Epidermal melanocyte (primary cell): ENCODE measurements around the gene PPP6R3.
A peak's percentile ranks its signal among the peaks of the same experiment; 100 is the strongest.

Experiments used
- DNase-seq: peaks from one replicate; pipeline ENCODE4 v3.0.0; 2011; ENCODE audit warnings: low spot score; ENCODE audit not compliant: insufficient read length

Gene PPP6R3, protein sequence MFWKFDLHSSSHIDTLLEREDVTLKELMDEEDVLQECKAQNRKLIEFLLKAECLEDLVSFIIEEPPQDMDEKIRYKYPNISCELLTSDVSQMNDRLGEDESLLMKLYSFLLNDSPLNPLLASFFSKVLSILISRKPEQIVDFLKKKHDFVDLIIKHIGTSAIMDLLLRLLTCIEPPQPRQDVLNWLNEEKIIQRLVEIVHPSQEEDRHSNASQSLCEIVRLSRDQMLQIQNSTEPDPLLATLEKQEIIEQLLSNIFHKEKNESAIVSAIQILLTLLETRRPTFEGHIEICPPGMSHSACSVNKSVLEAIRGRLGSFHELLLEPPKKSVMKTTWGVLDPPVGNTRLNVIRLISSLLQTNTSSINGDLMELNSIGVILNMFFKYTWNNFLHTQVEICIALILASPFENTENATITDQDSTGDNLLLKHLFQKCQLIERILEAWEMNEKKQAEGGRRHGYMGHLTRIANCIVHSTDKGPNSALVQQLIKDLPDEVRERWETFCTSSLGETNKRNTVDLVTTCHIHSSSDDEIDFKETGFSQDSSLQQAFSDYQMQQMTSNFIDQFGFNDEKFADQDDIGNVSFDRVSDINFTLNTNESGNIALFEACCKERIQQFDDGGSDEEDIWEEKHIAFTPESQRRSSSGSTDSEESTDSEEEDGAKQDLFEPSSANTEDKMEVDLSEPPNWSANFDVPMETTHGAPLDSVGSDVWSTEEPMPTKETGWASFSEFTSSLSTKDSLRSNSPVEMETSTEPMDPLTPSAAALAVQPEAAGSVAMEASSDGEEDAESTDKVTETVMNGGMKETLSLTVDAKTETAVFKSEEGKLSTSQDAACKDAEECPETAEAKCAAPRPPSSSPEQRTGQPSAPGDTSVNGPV

DNA sequence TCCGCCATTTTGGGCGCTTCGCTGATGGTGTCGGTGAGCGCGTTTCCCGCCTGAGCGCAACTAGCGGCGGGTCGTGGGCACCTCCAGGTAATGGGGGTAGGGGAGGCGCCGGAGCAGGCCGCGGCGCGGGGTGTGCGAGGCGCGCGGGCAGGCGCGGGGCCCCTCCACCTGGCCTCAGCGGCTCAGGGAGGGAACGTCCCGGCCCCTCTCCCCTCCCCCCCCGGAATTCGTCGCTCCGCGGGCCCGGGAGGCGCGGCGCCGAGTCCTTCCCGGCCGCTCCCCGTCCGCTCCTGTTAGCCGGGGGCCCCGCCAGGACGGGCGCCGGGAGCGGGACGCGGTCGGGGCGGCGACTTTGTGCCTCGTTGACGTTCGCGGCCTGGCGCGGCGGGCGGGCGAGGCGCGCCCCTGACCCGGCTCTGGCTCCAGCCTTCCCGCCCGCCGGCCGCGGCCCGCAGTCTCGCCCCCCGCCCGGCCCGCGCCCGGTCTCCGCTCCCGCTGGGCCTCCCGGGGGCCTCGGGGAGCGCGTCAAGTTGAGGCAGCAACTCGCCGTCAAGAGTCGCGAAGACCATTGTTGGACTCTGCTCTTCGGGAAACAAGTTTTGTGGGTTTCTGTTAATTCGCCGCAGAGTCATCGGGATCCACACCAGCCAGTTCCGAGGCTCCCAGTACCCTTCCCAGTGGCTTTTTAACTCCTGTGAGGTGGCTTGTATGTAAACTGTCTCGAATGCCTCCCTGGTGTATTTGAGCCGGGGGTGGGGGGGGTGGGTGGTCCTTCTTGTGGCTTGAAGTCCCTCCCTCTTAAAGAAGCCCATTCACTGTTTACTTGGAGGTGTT, at the start of gene PPP6R3:
PPP6R3 (plus strand) TSS at position 12 of the 834 bp plus-strand sequence. CDS start 76,913 bp downstream, outside the sequence.
- DNase-seq = no peak

DNA sequence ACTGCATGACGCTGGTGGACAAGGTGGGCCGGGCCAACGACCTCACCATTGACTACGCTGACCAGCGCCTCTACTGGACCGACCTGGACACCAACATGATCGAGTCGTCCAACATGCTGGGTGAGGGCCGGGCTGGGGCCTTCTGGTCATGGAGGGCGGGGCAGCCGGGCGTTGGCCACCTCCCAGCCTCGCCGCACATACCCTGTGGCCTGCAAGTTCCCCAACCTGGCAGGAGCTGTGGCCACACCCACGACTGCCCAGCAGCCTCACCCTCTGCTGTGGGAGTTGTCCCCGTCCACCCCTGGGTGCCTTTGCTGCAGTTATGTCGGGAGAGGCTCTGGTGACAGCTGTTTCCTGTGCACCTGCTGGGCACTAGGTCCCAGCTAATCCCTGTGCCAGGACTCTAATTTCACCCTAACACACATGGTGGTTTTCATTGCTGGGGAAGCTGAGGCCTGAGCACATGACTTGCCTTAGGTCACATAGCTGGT, 49.0 kb upstream of the PPP6R3 start:
- DNase-seq = no peak

DNA sequence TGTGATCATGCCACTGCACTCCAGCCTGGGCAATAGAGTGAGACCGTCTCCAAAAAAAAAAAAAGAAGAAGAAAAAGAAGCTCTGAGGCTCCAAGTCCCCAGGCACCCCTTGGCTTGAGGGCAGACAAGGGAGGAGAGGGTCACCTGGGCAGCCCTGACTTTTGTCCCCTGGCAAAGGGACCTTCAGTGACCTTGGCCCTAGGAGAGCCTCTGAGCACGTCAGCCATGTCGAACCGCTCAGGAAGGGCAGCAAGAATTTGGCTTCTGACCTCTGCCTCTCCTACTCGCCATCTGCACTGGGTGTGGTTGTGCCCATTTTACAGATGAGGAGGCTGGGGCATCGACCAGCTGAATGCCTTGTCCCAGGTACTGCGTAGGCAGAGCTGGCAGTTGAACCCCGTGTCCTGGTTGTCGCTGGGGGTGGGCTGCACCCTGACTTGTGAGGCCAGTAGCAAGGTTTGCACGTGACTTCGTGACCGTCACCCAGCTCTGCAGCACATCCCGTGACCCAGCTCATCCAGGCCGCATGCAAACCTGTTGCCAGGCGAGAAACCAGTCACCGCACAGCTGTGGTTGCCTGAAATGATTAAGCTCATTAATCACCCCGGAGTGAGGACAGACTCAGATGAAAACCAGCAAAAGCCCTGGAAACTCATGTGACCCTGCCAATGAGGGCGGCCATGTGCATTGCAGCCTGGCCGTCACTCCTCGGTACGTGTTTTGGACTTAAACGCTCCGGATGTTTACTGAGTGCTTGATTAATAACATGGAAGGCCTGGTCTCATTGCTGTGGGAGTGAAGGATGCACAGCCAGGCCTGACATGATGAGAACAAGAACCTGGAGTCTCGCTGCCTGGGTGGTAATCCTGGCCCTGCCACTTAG, 47.7 kb upstream of the PPP6R3 start:
- DNase-seq = peak; percentile 53

DNA sequence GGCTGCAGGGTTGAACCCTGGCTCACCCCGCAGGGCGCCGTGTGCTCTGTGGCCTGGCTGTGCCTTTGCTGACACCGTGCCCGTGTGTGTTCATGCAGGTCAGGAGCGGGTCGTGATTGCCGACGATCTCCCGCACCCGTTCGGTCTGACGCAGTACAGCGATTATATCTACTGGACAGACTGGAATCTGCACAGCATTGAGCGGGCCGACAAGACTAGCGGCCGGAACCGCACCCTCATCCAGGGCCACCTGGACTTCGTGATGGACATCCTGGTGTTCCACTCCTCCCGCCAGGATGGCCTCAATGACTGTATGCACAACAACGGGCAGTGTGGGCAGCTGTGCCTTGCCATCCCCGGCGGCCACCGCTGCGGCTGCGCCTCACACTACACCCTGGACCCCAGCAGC, 47.0 kb upstream of the PPP6R3 start:
- DNase-seq = no peak

DNA sequence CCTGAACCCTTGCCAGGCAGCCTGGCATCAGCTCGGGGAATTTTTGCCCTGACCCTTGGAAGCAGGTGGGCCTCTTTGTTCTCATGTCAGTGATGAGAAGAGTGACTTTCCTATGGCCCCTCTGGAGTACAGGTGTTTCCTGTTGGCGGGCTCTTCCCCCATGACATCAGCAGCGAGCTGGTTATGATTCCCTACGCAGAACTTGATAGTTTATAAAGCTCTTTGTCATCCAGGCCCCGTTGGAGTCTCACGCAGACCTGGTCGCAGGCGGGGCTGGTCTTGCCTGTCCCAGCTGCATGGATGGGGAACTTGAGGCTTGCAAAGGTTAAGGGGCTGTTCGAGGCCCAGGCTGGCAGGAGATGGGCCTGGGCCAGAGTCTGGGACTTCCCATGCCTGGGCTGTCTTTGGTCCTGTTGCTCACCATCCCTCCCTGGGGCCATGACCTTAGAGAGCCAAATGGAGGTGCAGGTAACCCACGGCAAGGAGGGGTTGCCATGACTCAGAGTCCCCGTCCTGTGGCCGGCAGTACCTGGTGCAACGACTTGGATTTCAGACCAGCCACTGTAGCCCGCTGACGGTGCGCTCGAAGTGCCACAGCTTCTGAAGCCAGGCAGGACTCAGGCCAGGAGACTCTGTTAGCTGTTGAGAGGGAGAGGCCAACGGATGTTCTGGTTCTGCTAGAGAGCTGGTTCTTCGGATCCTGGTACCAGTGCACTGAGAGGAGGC, 45.9 kb upstream of the PPP6R3 start:
- no peak for DNase-seq

DNA sequence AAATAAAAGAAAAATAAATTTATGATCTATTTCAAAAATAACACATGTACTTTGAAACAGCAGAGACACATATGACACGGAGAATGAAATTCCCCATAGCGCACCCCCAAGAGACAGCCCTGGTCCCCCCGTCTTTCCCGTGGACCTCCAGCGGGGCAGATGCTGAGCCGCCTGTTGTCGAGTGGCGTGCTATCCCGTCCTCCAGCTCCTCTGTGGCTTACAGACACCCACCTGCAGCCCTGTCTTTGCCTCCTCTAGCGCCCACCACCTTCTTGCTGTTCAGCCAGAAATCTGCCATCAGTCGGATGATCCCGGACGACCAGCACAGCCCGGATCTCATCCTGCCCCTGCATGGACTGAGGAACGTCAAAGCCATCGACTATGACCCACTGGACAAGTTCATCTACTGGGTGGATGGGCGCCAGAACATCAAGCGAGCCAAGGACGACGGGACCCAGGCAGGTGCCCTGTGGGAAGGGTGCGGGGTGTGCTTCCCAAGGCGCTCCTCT, 44.4 kb upstream of the PPP6R3 start:
- DNase-seq = no peak

DNA sequence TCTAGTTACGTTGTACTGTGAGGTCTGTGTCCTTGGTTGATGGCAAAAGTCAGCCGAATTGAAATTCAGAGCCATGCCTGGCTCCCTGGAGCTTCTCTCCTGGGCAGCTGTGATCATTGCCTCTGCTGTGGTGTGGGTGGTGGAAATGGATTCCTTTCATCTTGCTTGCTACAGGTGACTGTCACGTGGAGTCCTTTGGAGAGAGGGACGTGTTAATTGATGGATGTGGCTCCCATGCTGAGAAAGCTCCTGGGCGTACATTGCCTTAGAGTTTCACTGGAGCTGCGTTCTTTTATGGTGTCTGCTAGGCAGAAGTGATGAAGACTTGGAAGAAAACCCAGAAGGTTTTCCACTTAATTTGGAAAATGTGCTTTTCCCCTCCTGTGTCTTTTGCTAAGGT, 41.9 kb upstream of the PPP6R3 start:
- no peak for DNase-seq

DNA sequence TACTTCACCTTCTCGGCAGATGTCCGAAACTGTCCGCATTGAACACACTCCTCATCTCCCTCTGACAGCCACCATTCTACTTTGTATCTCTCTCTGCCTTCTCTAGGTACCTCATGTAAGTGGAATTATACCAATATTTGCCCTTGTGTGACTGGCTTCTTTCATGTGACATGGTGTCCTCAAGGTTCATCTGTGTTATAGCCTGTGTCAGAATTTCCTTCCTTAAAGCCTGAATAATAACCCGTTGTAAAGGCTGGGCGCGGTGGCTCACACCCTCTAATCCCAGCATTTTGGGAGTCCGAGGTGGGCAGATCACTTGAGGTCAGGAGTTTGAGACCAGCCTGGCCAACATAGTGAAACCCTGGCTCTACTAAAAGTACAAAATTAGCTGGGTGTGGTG, 40.4 kb upstream of the PPP6R3 start:
- no peak for DNase-seq

DNA sequence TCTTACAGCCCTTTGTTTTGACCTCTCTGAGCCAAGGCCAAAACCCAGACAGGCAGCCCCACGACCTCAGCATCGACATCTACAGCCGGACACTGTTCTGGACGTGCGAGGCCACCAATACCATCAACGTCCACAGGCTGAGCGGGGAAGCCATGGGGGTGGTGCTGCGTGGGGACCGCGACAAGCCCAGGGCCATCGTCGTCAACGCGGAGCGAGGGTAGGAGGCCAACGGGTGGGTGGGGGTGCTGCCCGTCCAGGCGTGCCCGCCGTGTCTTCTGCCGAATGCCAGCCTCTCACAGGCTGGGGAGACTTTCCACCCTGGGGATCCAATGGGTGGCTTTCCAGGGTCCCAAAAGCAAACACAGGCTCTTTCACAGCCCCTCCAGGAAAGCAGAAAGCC, 37.1 kb upstream of the PPP6R3 start:
- DNase-seq = no peak

DNA sequence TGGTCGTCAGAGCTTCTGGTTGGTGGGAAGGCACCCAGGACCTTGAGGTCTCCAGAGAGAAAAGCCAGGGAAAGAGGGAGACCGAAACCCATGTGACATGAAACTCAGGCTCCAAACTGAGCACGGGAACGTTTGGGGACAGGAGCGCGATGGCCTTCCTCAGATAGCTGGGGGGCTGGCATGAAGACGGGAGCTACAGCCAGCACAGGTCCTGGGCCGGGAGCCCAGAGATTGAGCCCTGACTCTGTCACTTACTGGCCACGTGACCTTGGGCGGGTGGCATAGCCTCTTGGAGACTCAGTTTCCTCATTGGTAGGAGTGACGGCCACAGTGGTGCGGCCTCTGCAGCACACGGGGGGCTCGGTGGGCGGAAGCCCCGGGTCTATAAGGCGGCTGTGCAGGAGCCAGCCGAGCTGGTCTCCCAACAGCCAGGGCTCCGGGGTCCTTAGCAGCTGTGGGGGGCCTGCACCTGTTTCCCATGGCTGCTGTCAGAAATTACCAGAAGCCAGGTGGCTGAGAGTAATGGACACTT, 36.4 kb upstream of the PPP6R3 start:
- no peak for DNase-seq

DNA sequence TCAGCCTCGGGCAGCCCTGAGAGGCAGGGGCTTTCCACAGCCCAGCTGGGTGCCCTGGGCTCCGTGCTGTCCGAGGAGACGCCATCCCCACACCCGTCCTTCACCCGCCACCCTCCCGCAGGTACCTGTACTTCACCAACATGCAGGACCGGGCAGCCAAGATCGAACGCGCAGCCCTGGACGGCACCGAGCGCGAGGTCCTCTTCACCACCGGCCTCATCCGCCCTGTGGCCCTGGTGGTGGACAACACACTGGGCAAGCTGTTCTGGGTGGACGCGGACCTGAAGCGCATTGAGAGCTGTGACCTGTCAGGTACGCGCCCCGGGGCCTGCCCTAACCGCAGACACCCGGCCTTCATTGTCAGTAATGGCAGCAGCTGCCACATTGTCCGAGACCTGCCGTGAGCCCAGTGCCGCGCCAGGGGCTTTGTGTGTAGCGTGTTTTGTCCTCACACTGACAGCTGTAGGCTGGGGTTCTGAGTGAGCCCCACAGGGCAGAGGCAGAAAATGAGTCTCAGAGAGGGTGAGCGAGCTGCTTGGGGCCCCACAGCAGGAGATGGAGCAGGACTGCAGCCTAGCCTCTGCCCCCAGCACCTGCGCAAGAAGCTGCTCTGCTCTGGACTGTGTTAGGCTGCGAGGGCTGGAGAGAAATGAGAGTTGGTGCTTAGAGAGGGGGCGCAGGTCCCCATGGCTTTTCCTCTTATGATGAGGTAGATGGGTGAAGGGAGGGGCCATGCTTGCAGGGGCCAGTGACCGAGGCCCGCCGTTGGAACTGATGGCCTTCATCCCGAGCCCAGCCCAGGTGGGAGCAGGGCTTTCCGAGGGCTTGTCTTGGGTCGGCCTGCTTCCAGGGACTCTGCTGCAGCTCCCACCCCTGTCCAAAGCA, 35.3 kb upstream of the PPP6R3 start:
- no peak for DNase-seq

DNA sequence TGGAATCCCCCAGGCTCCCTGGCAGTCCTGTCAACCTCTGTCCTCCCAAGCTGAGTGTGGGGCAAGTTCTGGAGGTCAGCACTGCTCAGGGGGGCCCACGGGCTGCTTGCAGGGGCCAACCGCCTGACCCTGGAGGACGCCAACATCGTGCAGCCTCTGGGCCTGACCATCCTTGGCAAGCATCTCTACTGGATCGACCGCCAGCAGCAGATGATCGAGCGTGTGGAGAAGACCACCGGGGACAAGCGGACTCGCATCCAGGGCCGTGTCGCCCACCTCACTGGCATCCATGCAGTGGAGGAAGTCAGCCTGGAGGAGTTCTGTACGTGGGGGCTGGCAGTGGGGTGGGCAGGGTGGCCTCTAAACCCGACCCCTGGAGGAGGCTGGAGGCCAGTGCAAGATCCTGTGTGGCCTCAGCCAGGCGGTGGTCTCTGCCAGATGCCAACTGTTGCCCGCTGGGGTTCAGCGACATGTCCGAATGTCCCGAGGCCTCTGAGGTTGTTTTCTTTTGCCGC, 34.6 kb upstream of the PPP6R3 start:
- no peak for DNase-seq

DNA sequence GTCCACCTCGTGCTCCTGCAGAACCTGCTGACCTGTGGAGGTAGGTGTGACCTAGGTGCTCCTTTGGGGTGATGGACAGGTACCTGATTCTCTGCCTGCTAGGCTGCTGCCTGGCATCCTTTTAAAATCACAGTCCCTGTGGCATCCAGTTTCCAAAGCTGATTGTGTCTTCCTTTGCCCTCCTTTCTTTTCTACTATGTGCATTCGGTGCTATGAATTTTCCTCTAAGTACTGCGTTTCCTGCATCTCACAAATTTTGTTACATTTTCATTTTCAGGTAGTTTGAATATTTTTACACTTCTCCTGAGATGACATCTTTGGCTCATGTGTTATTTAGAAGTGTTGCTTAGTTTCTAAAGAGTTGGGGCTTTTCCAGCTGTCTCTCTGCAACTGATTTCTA, 30.9 kb upstream of the PPP6R3 start:
- no peak for DNase-seq

DNA sequence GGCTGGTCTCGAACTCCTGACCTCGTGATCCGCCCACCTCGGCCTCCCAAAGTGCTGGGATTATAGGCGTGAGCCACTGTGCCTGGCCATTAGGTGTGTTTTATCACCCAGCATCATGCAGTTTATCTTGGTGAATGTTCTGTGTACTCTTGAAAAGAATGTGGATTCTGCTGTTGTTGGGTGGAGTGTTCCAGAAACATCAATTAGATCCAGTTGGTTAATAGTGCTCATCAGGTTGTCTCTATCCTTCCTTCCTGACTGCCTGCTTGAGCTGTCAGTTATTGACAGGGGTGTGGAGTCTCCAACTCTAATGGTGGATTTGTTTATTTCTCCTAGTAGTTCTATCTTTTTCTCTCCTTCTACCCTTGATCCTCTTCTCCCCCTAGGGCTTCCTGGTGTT, 30.2 kb upstream of the PPP6R3 start:
- DNase-seq = no peak

DNA sequence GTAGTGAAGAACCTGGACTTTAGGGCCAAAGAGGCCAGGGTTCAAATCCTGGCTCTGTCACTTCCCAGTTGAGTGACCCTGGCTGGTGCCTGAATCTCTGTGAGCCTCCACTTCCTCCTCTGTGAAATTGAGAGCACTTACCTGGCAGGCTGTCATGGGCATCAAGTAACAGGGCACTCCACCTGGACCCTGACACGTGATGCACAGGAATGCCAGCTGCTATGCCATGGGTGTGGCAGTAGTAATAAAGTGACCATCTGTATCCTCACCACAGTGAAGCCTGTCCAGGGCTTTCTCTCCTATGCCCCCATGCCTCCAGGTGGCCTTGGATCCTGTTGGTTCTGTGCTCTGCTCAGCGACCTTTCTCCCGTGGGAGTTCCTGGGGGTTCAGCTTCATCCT, 29.8 kb upstream of the PPP6R3 start:
- no peak for DNase-seq

DNA sequence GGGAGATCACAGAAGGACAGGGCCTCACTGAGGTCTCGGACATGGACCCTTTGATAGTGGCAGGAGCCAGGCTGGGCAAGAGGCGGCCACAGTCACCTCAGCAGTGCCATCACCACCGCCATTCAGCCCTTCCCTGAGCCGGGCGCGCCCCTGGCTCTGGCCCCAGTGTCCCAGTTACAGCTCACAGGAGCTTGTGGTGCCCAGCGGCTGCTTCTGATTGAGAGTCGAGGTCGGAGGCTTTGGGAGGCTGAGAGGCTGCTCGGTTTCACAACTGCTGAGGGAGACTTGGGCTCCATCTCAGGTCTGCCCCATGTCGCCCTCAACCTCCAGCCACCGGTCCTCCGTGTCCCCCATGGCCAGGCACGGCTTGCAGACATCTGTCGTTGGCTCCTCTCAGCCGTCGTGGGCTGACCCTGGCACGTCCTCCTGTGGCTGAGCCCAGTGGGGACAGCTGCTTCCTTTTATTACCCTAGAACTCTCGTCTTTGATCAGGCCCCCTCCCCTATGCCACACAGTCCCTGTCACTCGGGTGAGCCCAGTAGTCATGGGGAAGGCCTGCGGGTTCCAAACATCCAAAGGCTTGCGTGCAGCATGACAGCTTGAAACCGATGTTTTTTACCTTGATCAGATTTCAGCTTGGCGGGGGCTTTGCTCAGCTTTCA, 28.4 kb upstream of the PPP6R3 start:
- DNase-seq = no peak

DNA sequence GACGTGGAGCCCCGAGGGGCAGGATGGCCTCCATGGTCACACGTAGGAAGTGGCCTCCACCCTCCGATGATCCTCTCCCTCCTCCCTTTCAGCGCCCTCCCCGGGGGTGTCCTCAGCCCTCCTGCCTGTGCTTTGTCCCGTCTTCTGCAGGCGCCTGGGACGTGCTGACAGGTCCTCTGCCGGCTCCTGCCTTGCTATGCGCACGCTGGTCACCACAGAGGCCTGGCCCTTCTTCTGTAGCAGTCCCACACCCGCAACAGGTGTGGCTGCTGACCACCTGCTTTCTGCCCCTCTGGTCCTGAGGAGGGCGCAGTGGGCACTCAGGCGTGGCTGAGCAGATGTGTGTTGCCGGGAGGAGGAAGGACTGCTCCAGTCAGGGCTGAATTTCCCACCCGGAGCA, 27.7 kb upstream of the PPP6R3 start:
- DNase-seq = no peak

DNA sequence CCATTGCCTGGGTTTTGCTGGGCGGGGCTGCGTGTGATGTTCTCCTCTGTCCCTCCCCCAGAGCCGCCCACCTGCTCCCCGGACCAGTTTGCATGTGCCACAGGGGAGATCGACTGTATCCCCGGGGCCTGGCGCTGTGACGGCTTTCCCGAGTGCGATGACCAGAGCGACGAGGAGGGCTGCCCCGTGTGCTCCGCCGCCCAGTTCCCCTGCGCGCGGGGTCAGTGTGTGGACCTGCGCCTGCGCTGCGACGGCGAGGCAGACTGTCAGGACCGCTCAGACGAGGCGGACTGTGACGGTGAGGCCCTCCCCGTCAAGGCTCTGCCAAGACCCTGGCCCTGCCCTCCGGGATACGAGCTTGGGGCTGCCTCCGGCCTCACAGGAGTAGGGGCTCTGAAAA, 27.0 kb upstream of the PPP6R3 start:
- no peak for DNase-seq
